Naive B cell (primary cell): ENCODE data around the gene KCTD2. TPM values are rescaled to one million over a fixed set of nuclear protein-coding genes. Genes with fewer than 3 reads are reported as not detected.

Source experiments
- ATAC-seq, 2 donors: fragments of 150-1000 bp; cut with Tn5 transposase; 2 replicates each; pipeline ENCODE4 v1.10.0; 2021; ENCODE audit warnings: low read depth in 2 of 2, mild to moderate bottlenecking in 2 of 2, moderate library complexity in 2 of 2
- DNase-seq: peaks from one replicate; pipeline ENCODE4 v3.0.0; 2022
- H3K27ac Mint-ChIP-seq, 6 donors: one replicate each; pipeline ENCODE4 v1.8.0; 2020 to 2022; ENCODE audit warnings: mild to moderate bottlenecking in 6 of 6, mixed read lengths in 6 of 6, moderate library complexity in 5 of 6, inconsistent platforms in 2 of 6
- H3K27me3 Mint-ChIP-seq, 3 donors: one replicate each; pipeline ENCODE4 v1.8.0; 2021 to 2022; ENCODE audit warnings: mixed read lengths in 3 of 3, mild to moderate bottlenecking in 1 of 3
- H3K36me3 Mint-ChIP-seq, 2 donors: one replicate each; pipeline ENCODE4 v1.8.0; 2020 to 2022; ENCODE audit warnings: mixed read lengths in 2 of 2, inconsistent platforms in 1 of 2, mild to moderate bottlenecking in 1 of 2
- H3K4me1 Mint-ChIP-seq, 3 donors: one replicate each; pipeline ENCODE4 v1.8.0; 2020 to 2022; ENCODE audit warnings: mixed read lengths in 3 of 3, inconsistent platforms in 1 of 3, mild to moderate bottlenecking in 1 of 3, moderate library complexity in 1 of 3
- H3K4me3 Mint-ChIP-seq, 8 donors: one replicate each; pipeline ENCODE4 v1.8.0; 2020 to 2022; ENCODE audit warnings: mild to moderate bottlenecking in 8 of 8, mixed read lengths in 8 of 8, moderate library complexity in 8 of 8, inconsistent platforms in 2 of 8
- H3K9me3 Mint-ChIP-seq, 7 donors: one replicate each; pipeline ENCODE4 v1.8.0; 2020 to 2022; ENCODE audit warnings: mixed read lengths in 7 of 7, mild to moderate bottlenecking in 5 of 7, inconsistent platforms in 2 of 7, moderate library complexity in 1 of 7
- polyA plus RNA-seq, 6 donors: library from polyadenylated mRNA; unstranded; fragments of 300-500 nt; fragmentation: Illumina TruSeq; gene quantifications; one replicate each; pipeline ENCODE4 v1.2.3, GENCODE V29; 2021; ENCODE audit warnings: low read depth in 6 of 6

KCTD2 gene
- polyA plus RNA-seq, 6 donors from 2014 or later = 2.9 to 9.8 (median 4.8) TPM

DNA sequence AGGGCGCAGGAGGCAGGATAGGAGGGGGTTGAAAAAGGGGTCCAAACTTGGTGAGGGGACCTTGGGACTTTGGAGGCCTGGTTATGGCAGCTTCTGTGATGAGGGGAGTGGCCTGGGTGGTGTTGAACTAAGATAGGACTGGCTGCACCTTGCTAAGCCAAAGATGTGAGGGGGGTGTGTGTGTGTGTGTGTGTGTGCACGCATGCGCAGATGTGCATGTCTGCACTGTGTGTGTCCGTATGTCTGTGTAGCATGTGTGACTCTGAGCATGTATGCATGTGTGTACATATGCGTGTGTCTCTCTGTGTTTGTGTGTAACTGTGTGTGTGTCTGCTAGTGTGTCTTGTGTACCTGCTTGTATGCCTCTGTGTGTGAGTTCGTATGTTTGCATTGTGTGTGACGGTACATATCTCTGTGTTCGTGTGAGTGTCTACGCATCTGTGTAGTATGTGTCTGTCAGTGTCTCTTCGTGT is 44.9 kb downstream of the KCTD2 start:
- Mint-ChIP-seq H3K4me3 (peak overlapping the region in 1 of 8 donors; percentile 7), H3K4me1 (peaks cover under 1 to 23% (median 6%) of the 10 kb centered on the region in 3 donors), H3K27ac (no peak overlapping the region), H3K36me3 (no peaks in the 10 kb centered on the region), H3K27me3 (peaks cover 0 to 6% (median 0%) of the 10 kb centered on the region in 3 donors), H3K9me3 (no peaks in the 10 kb centered on the region)
- no peak for ATAC-seq
- DNase-seq = no peak

DNA sequence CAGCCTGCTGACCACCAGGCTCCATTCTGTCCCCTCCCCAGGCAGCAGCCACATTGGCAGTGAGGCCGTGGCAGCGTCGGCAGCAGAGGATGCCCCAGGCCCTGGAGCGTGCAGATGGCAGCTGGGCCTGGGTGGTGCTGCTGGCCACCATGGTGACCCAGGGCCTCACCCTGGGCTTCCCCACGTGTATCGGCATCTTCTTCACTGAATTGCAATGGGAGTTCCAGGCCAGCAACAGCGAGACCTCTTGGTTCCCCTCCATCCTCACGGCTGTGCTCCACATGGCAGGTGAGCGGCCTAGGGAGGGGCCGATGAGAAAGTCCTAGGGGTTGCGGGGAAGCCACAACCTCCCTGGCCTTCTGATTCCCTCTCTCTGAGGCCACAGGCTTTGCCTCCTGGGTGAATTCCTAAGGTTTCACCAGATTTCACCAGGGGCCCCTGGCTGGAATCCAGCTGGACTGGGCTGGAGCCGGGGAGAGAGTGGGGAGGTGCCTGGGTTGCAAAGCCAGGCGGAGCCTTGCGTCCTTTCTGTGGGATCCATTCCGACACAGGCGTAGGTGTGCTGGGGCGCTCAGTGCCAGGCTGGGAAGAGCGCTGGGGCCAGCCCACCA is 46.6 kb downstream of the KCTD2 start:
- peaks cover 0 to 12% (median 0%) of the 10 kb centered on the region in 3 donors for H3K27me3 Mint-ChIP-seq
- no peak overlapping the region for H3K4me3 Mint-ChIP-seq

DNA sequence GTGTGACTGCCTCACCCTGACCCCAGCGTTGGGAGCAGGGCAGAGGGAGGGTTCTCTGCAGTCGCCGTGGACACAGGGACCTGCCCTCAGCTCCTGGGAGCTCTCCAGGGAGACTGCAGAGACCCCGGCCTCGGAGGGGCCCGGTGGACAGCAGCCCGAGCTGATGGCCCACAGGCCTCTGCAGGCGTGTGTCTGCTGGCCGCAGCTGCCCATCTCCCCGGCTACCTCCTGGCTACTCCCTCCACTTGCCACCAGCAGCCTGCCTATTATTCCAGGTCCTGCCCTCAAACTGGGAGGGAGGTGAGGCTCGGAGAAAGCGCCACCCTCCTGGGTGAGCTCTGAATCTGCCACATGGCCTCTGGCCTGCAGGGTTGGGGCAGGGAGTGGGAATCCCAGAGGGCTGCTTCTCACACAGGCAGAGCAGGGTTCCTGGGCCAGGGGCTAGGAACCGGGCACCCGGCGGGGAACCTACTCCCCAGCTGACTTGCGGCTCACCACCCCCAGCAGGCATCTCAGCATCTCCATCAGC is 47.9 kb downstream of the KCTD2 start:
- DNase-seq (no peak), ATAC-seq (no peak)
- Mint-ChIP-seq H3K27ac (no peak overlapping the region), H3K4me1 (peaks cover 0 to 11% (median 4%) of the 10 kb centered on the region in 3 donors), H3K27me3 (peaks cover 0 to 15% (median 0%) of the 10 kb centered on the region in 3 donors), H3K9me3 (no peaks in the 10 kb centered on the region), H3K36me3 (no peaks in the 10 kb centered on the region), H3K4me3 (no peak overlapping the region)

More for the DNA sequence above, 46.6 kb downstream of the KCTD2 start:
- DNase-seq (no peak), ATAC-seq (no peak)
- peaks cover 0 to 14% (median 7%) of the 10 kb centered on the region in 3 donors for H3K4me1 Mint-ChIP-seq
- no peaks in the 10 kb centered on the region for H3K9me3 Mint-ChIP-seq
- H3K27ac Mint-ChIP-seq = no peak overlapping the region
- no peaks in the 10 kb centered on the region for H3K36me3 Mint-ChIP-seq

DNA sequence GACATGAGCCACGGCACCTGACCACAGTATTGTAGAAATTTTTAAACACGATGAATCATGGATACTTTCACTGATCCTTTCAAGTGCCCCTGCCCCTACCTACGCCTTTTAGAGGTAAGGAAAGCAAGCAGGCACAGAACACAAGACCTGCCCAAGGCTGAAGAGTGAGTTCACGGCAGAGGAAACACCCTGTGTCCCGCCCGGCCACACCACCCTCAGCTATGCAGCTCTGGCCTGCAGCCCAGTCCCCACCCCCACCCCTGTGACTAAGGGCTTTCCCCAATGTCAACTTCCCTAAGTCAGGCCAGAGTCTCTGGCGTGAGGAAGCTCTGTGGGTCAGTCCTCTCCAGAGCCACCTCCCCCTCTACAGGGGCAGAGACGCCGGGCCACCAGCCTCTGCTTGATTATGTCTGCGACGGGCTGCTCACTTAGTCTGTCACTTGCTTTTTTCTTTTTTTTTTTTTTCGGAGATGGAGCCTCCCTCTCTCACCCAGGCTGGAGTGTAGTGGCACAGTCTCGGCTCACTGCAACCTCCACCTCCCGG is 49.1 kb downstream of the KCTD2 start:
- peak overlapping the region in 1 of 6 donors; percentile 47 for H3K27ac Mint-ChIP-seq
- H3K4me3 Mint-ChIP-seq = no peak overlapping the region
- H3K4me1 Mint-ChIP-seq = peaks cover 0 to 8% (median 4%) of the 10 kb centered on the region in 3 donors
- no peaks in the 10 kb centered on the region for H3K9me3 Mint-ChIP-seq
- DNase-seq = no peak
- no peak for ATAC-seq
- H3K27me3 Mint-ChIP-seq = peaks cover 0 to 15% (median 0%) of the 10 kb centered on the region in 3 donors
- H3K36me3 Mint-ChIP-seq = no peaks in the 10 kb centered on the region

DNA sequence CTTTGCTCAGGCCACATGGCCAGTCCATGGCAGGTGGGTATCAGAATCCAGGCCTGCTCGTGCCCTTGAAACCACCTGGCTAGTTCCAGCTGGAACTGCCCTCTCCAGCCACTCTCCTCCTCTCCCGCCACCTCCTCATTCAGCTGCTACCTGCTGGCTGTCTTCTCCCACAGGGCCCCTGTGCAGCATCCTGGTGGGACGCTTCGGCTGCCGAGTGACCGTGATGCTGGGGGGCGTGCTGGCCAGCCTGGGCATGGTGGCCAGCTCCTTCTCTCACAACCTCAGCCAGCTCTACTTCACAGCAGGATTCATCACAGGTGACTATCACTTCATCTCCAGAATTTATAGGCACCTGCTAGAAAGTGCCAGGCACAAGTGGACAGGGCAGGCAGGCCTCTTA is 50.8 kb downstream of the KCTD2 start:
- Mint-ChIP-seq H3K4me1 (peaks cover 8 to 15% (median 13%) of the 10 kb centered on the region in 3 donors), H3K36me3 (no peaks in the 10 kb centered on the region), H3K4me3 (no peak overlapping the region), H3K9me3 (no peaks in the 10 kb centered on the region), H3K27ac (no peak overlapping the region), H3K27me3 (peaks cover 0 to 9% (median 5%) of the 10 kb centered on the region in 3 donors)
- no peak for DNase-seq
- ATAC-seq = no peak

DNA sequence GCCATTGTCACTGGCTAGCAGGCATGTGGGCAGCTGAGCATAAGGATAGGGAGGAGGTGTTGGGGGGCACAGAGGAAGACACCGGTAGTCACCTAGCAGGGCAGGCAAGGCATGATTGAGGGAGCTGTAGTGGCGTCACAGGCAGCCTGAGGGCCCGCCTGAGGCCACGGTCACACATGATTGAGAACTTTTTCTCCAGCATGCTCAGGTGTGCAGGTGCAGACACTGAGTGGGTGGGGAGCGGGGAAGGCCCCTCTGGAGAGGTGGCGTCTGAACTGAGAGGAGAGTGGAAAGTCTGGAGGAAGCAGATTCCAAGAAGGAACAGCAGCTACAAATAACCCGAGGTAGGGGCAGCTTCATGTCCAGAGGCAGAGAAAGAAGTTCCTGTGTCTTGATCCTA is 51.8 kb downstream of the KCTD2 start:
- DNase-seq (no peak), ATAC-seq (no peak)
- Mint-ChIP-seq H3K27me3 (peaks cover 0 to 9% (median 5%) of the 10 kb centered on the region in 3 donors), H3K9me3 (no peaks in the 10 kb centered on the region), H3K36me3 (no peaks in the 10 kb centered on the region), H3K27ac (peak overlapping the region in 3 of 6 donors; percentile 41 to 88 (median 67)), H3K4me3 (peak overlapping the region in 1 of 8 donors; percentile 9), H3K4me1 (peaks cover 8 to 23% (median 14%) of the 10 kb centered on the region in 3 donors)

DNA sequence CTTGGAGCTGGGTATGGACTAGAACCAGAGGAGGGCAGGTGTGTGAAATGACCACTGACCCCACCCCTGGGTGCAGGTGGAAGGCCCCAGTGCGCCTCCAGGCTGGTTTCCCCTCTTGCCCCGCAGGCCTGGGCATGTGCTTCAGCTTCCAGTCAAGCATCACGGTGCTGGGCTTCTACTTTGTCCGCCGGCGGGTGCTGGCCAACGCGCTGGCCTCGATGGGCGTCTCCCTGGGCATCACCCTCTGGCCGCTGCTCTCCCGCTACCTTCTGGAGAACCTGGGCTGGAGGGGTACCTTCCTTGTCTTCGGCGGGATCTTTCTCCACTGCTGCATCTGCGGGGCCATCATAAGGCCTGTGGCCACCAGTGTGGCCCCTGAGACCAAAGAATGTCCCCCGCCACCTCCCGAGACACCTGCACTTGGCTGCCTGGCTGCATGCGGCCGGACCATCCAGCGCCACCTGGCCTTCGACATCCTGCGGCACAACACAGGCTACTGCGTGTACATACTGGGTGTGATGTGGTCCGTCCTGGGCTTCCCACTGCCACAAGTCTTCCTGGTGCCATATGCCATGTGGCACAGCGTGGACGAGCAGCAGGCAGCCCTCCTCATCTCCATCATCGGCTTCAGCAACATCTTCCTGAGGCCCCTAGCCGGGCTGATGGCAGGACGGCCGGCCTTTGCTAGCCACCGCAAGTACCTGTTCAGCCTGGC is 53.0 kb downstream of the KCTD2 start:
- ATAC-seq = no peak
- no peaks in the 10 kb centered on the region for H3K36me3 Mint-ChIP-seq
- no peak overlapping the region for H3K27ac Mint-ChIP-seq
- no peaks in the 10 kb centered on the region for H3K9me3 Mint-ChIP-seq
- peaks cover 0 to 9% (median 5%) of the 10 kb centered on the region in 3 donors for H3K27me3 Mint-ChIP-seq
- no peak overlapping the region for H3K4me3 Mint-ChIP-seq
- H3K4me1 Mint-ChIP-seq = peaks cover 8 to 25% (median 16%) of the 10 kb centered on the region in 3 donors
- no peak for DNase-seq

DNA sequence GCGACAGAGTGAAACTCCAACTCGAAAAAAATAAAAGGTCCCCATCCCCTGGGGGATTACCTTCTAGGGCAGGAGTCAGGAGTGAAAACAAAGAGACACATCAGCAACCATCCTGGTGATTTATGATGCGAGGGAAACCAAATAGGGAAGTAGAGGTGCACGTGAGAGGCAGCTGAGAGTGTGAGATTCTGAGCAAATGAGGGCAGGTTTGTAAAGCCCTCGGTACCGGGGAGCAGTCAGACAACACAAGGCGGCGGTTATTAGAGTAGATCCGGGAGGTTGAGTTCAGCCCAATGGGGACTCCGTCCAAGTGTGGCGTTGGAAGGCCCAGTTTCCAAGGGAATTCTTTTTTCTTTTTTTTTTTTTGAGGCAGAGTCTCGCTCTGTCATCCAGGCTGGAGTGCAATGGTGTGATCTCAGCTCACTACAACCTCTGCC is 55.4 kb downstream of the KCTD2 start:
- peak overlapping the region; percentile 3 to 68 (median 29) for H3K4me3 Mint-ChIP-seq
- peak overlapping the region; percentile 72 to 94 (median 85) for H3K27ac Mint-ChIP-seq
- peaks cover 13 to 22% (median 16%) of the 10 kb centered on the region in 3 donors for H3K4me1 Mint-ChIP-seq
- no peaks in the 10 kb centered on the region for H3K36me3 Mint-ChIP-seq
- ATAC-seq = peak; percentile 96
- peaks cover 0 to 21% (median 5%) of the 10 kb centered on the region in 3 donors for H3K27me3 Mint-ChIP-seq
- H3K9me3 Mint-ChIP-seq = no peaks in the 10 kb centered on the region
- peak; percentile 84 for DNase-seq

DNA sequence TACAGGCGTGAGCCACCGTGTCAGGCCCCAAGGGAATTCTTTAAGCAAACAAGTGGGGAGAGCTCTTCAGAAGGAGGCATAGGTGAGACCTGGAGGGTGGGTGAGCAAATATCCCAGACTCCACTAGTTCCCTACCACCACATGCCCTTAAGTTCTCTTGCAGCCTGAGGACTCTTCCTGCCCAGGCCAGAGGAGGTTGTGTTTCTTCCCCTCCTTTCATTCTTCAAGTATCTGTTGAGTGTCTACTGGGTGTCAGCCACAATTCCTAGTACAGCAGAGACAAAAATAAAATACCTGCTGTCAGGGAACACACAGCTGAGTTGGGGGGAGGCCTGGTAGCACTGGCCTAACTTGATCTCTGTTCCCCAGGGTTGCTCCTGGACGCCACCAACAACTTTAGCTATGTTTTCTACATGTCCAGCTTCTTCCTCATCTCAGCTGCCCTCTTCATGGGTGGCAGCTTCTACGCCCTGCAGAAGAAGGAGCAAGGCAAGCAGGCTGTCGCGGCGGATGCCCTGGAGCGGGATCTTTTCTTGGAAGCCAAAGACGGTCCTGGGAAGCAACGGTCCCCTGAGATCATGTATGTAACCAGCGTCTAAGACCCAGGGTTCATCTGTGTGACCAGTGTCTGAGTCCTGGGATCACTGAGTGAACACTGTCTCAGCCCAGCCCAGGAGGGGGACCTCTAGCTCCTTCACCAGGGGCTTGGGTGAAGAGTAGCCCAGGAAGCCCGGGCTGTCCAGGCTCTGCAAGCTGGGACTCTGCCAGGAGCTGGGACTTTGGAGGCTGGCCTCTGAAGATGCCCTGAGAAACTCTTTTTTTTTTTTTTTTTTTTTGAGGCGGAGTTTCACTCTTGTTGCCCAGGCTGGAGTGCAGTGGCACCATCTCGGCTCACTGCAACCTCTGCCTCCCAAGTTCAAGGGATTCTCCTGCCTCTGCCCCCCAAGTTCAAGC is 56.9 kb downstream of the KCTD2 start:
- H3K9me3 Mint-ChIP-seq = no peaks in the 10 kb centered on the region
- peak overlapping the region in 3 of 8 donors; percentile 10 to 57 (median 29) for H3K4me3 Mint-ChIP-seq

DNA sequence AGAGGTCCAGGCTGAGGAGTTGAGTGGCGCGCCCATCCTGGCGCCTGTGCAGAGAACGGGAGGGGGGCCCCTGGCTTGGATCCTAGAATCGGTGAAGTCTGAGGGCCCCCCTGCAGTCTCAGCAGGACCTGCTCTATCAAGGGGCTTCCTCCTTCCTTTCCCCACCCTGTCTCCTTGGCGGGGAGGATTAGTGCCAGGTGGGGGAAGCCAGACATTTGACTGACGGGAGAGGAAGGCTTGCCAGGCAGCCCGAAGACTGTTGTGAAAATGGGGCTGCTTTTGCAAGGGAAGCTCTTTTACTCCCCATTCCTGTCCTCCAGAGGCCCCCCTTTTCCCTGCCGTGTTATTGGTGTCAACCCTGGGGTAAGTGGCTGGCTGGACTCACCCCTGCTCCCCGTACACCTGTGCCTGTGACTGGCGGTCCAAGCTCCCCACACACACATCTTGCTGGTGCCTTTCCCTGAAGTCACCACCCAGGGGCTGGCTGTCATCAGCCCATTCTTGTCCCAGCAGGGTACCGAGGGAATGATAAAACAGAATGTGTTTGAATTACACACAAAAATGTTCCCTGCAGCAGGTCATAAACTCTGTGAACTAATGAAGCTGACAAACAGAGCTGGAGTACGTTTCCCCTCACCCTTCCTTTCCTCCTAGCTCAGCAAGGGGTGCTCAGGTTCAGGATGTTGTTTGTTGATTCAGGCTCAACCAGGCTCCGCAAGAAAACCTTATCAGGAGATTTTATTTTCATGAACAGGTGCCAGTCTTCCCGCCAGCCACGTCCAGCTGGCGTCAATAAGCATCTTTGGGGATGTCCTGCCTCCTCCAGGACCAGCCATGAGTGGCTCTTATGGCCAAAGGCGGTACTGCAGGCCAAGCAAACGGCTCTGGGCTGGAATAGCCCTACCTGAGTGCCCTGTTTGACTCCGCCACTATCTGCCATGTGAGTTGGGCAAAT is 58.4 kb downstream of the KCTD2 start:
- Mint-ChIP-seq H3K27ac (peak overlapping the region in 3 of 6 donors; percentile 72 to 85 (median 85)), H3K9me3 (no peaks in the 10 kb centered on the region), H3K4me3 (peak overlapping the region in 2 of 8 donors; percentile 22 to 62), H3K27me3 (peaks cover 0 to 15% (median 5%) of the 10 kb centered on the region in 3 donors), H3K4me1 (peaks cover 18 to 28% (median 22%) of the 10 kb centered on the region in 3 donors), H3K36me3 (no peaks in the 10 kb centered on the region)
- ATAC-seq (no peak), DNase-seq (no peak)

More for the DNA sequence above, 56.9 kb downstream of the KCTD2 start:
- Mint-ChIP-seq H3K27me3 (peaks cover 0 to 16% (median 5%) of the 10 kb centered on the region in 3 donors), H3K36me3 (no peaks in the 10 kb centered on the region), H3K4me1 (peaks cover 14 to 25% (median 17%) of the 10 kb centered on the region in 3 donors), H3K27ac (peak overlapping the region; percentile 66 to 84 (median 80))
- DNase-seq (no peak), ATAC-seq (no peak)

DNA sequence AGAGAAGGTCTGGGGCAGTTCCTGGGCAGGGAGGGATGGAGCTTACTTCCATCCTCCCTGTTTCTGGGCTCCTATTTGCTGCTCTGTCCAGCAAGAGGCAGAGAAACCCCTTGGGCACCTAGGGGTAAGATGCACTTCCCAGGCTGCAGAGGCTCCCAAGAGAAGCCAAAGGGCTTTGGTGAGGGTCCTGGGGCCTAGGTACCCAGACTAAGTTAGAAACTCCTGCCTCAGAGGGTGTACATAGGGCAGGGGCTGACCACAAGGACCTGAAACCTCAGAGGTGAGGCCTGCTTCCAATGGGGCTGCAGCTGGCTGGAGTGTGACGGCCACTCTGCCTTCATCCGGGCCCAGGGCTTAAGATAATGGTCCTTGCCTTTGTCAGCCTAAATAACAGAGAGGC is 61.2 kb downstream of the KCTD2 start:
- DNase-seq (no peak), ATAC-seq (no peak)
- Mint-ChIP-seq H3K4me1 (peaks cover 19 to 32% (median 26%) of the 10 kb centered on the region in 3 donors), H3K36me3 (peaks cover 0 to 8% of the 10 kb centered on the region in 2 donors), H3K27ac (no peak overlapping the region), H3K27me3 (peaks cover 0 to 15% (median 0%) of the 10 kb centered on the region in 3 donors), H3K9me3 (no peaks in the 10 kb centered on the region), H3K4me3 (peak overlapping the region; percentile 30 to 92 (median 86))
